Left lung (tissue), 10 donors: ENCODE results near the gene RNF13. TPM values are rescaled to one million over a fixed set of nuclear protein-coding genes. Genes with fewer than 3 reads are reported as not detected.
A peak's percentile ranks its signal among the peaks of the same experiment; 100 is the strongest.

Experiments
- ATAC-seq: fragments of 200-7000 bp; cut with Tn5 transposase; one replicate; pipeline ENCODE4 v1.9.1; 2020; ENCODE audit warnings: moderate library complexity
- DNase-seq, 4 donors: peaks; one replicate each; pipeline ENCODE4 v3.0.0-alpha.2; 2013 to 2020
- H3K27ac ChIP-seq, 2 donors: fragments of 200-600 bp; sonication (generic) in 1 of 2; one replicate each; pipeline versions ENCODE4 v1.5.0 to v1.8.0; 2020 to 2021
- H3K27me3 ChIP-seq, 2 donors: fragments of 200-600 bp; sonication (generic) in 1 of 2; one replicate each; pipeline versions ENCODE4 v1.5.0 to v1.8.0; 2020 to 2021
- H3K36me3 ChIP-seq, 2 donors: fragments of 200-600 bp; sonication (generic) in 1 of 2; one replicate each; pipeline versions ENCODE4 v1.5.0 to v1.8.0; 2020 to 2021
- H3K4me1 ChIP-seq, 2 donors: fragments of 200-600 bp; one replicate each; pipeline ENCODE4 v1.8.0; 2021
- H3K4me3 ChIP-seq, 2 donors: fragments of 200-600 bp; sonication (generic) in 1 of 2; one replicate each; pipeline versions ENCODE4 v1.5.0 to v1.8.0; 2020 to 2021; ENCODE audit warnings: mild to moderate bottlenecking in 1 of 2
- H3K9me3 ChIP-seq, 2 donors: fragments of 200-600 bp; sonication (generic) in 1 of 2; one replicate each; pipeline versions ENCODE4 v1.5.0 to v1.8.0; 2020 to 2021
- intact Hi-C, 2 donors: fragments of 100-400 bp; cut with DNase I; formaldehyde crosslinking; loops; one replicate each; pipeline versions ENCODE4 v1.11.2 to v1.14.2; 2022
- polyA plus RNA-seq, 6 donors: library from polyadenylated mRNA; unstranded; fragments of 120-200 nt; gene quantifications; one replicate each; pipeline ENCODE4 v1.2.1, GENCODE V29; 2013; ENCODE audit not compliant: insufficient read length in 6 of 6
- total RNA-seq, 2 donors: library from RNA; stranded (reverse); fragmentation: NEBNext Ultra II Directional; extraction: Animal tissue kit (Norgen Biotek cat#: 25700); gene quantifications; one replicate each; pipeline ENCODE4 v1.2.1, GENCODE V29; 2021
- TF ChIP-seq, protein P1 (sequence below), 2 donors: fragments of 200-600 bp; sonication (generic) in 1 of 2; IDR thresholded peaks; one replicate each; pipeline versions ENCODE4 v1.5.0 to v1.8.0; 2021; ENCODE audit warnings: antibody characterized with exemption in 2 of 2
- donor health status: DM: no; HTN: yes; CAD: no.
- donor health status: DM: no; HTN: no; CAD: no.

The RNF13 gene
- total and polyA plus RNA-seq, 8 donors: 64.9 to 126 (median 73.6) TPM

DNA sequence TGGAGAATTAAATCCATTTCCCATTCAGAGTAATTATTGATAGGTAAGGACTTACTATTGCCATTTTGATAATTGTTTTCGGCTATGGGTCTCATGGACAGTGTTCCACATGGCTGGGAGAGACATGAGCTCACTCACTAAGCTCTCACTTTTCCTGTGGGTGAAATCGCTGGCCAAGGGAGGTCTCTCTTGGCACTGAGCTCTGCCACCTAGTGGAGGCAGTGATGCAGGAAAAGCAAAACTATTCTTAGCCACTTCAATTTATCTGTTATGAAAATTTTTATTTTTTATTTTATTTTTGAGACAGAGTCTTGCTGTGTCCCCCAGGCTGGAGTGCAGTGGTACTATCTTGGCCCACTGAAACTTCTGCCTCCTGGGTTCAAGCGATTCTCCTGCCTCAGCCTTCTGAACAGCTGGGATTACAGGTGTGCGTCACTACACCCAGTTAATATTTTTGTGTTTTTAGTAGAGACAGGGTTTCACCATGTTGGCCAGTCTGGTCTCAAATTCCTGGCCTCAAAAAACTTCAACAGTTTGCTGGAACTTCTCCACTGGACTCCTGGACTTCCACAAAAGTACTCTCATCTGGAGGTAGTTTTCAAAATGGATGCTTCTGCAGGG, 4.7 kb upstream of the RNF13 start:
- ATAC-seq (peak; percentile 41), DNase-seq (peak; percentile 51 to 76 (median 64))
- Histone ChIP-seq H3K4me1 (peaks cover 0 to 13% of the 10 kb centered on the region in 2 donors), H3K9me3 (no peaks in the 10 kb centered on the region), H3K27ac (no peak overlapping the region), H3K27me3 (no peaks in the 10 kb centered on the region), H3K4me3 (no peak overlapping the region), H3K36me3 (no peaks in the 10 kb centered on the region)
- intact Hi-C loops: no loop called here
- TF ChIP-seq, protein P1, sequence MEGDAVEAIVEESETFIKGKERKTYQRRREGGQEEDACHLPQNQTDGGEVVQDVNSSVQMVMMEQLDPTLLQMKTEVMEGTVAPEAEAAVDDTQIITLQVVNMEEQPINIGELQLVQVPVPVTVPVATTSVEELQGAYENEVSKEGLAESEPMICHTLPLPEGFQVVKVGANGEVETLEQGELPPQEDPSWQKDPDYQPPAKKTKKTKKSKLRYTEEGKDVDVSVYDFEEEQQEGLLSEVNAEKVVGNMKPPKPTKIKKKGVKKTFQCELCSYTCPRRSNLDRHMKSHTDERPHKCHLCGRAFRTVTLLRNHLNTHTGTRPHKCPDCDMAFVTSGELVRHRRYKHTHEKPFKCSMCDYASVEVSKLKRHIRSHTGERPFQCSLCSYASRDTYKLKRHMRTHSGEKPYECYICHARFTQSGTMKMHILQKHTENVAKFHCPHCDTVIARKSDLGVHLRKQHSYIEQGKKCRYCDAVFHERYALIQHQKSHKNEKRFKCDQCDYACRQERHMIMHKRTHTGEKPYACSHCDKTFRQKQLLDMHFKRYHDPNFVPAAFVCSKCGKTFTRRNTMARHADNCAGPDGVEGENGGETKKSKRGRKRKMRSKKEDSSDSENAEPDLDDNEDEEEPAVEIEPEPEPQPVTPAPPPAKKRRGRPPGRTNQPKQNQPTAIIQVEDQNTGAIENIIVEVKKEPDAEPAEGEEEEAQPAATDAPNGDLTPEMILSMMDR (IDR thresholded peaks at IDR 0.05): peak; percentile 73 to 80

DNA sequence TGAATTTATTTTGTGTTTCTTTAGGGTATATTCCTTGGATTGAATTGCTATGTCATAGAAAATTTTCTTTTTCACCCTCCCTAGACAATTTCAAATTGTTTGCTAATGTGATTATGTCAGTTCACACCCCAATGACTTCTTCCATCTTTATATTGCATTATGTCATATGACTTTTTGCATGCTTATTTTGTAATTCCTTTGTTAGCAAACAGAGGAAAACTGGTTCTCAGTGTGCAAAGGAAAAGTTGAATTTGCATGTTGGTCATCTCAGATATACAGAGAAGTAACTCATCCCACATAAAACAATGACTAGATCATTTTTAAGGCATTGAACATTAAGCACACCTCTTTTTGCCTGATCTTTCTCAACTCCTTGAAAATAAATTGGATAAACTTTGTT, 3.3 kb upstream of the RNF13 start:
- ATAC-seq (no peak), DNase-seq (no peak)
- TF ChIP-seq, protein P1 (IDR thresholded peaks at IDR 0.05): no peak
- H3K27ac ChIP-seq: peak overlapping the region in 1 of 2 donors; percentile 48
- no peak overlapping the region for H3K4me3 ChIP-seq
- no peaks in the 10 kb centered on the region for H3K27me3 ChIP-seq
- H3K4me1 ChIP-seq: peaks cover 7 to 21% of the 10 kb centered on the region in 2 donors
- intact Hi-C loops: no loop called here
- no peaks in the 10 kb centered on the region for H3K9me3 ChIP-seq
- no peaks in the 10 kb centered on the region for H3K36me3 ChIP-seq

DNA sequence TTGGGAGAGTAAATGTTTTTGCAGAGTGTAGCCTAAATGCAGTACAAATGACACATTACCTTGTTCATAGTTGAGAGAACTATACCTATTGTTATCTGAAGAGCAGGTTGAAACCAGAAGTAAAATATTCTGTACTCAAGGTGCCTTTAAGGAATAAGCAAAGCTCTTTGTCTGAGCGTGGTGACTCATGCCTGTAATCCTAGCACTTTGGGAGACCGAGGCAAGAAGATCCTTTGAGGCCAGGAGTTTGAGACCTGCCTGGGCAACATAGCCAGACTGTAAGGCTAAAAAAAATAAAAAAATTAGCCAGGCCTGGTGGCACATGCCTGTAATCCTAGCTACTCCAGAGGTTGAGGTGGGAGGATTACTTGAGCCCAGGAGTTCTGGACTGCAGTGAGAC, 2.2 kb upstream of the RNF13 start:
- H3K27me3 ChIP-seq: no peaks in the 10 kb centered on the region
- intact Hi-C loops: no loop called here
- no peaks in the 10 kb centered on the region for H3K36me3 ChIP-seq

DNA sequence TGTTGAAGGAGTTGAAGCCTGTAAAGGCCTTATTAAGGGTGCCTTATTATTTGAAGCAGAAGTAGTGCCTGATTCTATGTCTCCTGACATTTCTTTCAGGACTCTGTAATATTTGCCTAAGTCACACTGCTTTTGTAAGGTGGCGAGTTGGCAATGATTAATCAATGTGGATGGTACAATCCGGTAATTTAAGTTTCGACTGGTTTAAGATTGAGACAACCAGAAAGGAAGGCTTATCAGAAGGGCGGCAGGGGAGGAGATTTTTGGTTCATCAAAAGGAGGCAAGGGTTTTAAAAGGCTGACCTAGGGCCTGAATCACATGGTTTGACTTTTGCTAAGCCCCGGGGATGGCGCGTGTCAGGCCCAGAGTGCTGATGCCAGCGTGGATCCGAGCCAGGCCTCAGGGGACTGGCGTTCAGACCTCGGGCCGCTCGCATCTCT, 830 bp upstream of the RNF13 start:
- no peaks in the 10 kb centered on the region for H3K9me3 ChIP-seq
- H3K4me3 ChIP-seq: peak overlapping the region; percentile 70 to 73
- DNase-seq: no peak
- intact Hi-C loops: no loop called here
- TF ChIP-seq, protein P1 (IDR thresholded peaks at IDR 0.05): no peak
- H3K27ac ChIP-seq: peak overlapping the region; percentile 98 to 99
- no peaks in the 10 kb centered on the region for H3K36me3 ChIP-seq
- H3K4me1 ChIP-seq: peaks cover 11 to 46% of the 10 kb centered on the region in 2 donors
- no peaks in the 10 kb centered on the region for H3K27me3 ChIP-seq
- ATAC-seq: no peak

More for the DNA sequence above, 2.2 kb upstream of the RNF13 start:
- no peak for ATAC-seq
- Histone ChIP-seq H3K4me3 (no peak overlapping the region), H3K9me3 (no peaks in the 10 kb centered on the region), H3K4me1 (peaks cover 11 to 32% of the 10 kb centered on the region in 2 donors), H3K27ac (no peak overlapping the region)
- DNase-seq: no peak
- TF ChIP-seq, protein P1 (IDR thresholded peaks at IDR 0.05): no peak

DNA sequence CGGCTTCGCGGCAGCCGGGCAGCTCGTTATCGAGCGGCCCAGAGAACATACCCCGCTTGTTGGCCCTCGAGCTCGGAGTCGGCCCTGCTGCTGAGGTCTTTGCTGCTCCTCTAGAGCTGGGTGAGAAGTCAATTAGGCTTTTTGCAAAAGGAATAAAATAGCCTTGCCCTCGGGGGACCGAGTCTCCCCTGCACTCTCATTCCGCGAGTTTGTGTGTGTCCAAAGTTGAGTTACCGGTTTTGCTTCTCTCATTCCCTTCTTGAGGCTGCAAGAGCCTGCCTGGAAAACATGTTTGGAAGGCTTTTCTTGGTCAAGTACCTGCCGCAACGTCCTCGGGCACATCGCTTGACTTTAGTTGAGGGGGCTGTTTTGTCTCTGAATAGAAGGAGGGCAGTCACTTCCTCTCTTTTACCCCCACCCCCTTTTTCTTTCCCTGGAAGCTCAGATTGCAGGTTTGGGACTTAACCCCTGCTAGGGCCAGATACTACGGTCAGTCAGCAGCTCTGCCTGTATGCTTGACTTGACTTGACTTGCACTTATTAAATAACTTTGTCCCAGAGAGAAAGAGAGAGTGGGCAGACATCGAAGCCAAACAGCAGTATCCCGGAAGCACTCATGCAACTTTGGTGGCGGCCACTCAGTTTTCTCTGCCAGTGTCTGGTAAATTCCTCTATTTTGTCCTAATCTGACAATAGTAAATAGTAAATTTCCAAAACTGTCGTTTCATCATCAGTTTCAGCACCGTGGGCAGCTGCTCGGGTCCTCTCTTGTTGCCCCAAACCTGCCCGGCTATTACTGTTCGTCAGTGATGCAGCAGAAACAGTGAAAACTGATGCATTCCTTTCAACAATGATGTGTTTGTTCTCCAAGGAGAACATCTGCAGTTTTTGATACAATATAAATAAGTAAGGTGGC, 609 bp downstream of the RNF13 start:
- ATAC-seq (peak; percentile 33), DNase-seq (peak in 2 of 4 donors; percentile 33 to 61)
- H3K9me3 ChIP-seq: no peaks in the 10 kb centered on the region
- TF ChIP-seq, protein P1 (IDR thresholded peaks at IDR 0.05): no peak
- H3K4me1 ChIP-seq: peaks cover 11 to 56% of the 10 kb centered on the region in 2 donors
- H3K27ac ChIP-seq: peak overlapping the region; percentile 98 to 99
- H3K36me3 ChIP-seq: no peaks in the 10 kb centered on the region
- peak overlapping the region; percentile 70 to 73 for H3K4me3 ChIP-seq
- intact Hi-C loops: no loop called here
- H3K27me3 ChIP-seq: no peaks in the 10 kb centered on the region
